Measurements from ENCODE around the gene GOLGA8M.
"Not testable (repeated sequence)": the region's sequence is repeated elsewhere in the genome, so short reads cannot be mapped to it uniquely, and the experiment has no call there.

DNA sequence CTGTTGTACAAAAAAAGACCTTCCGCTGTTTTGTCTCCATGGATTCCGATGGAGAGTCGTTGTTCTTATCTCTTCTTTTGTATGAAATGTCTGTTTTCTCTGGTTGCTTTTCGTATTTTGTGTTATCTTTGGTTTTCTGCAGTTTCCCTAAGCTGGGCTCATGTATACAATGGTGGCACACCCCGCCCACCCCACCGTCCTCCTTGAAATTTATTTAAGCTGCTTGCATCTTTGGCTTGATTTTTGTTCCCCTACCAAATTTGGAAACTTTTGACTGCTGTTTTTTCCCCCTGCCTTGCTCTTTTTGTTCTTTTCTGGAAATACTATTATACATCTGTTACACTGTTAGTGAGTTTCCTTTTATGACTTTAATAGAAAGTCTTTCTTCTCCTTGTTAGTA is 47.6 kb downstream of the GOLGA8M start:
- TF ChIP-seq, protein P1, sequence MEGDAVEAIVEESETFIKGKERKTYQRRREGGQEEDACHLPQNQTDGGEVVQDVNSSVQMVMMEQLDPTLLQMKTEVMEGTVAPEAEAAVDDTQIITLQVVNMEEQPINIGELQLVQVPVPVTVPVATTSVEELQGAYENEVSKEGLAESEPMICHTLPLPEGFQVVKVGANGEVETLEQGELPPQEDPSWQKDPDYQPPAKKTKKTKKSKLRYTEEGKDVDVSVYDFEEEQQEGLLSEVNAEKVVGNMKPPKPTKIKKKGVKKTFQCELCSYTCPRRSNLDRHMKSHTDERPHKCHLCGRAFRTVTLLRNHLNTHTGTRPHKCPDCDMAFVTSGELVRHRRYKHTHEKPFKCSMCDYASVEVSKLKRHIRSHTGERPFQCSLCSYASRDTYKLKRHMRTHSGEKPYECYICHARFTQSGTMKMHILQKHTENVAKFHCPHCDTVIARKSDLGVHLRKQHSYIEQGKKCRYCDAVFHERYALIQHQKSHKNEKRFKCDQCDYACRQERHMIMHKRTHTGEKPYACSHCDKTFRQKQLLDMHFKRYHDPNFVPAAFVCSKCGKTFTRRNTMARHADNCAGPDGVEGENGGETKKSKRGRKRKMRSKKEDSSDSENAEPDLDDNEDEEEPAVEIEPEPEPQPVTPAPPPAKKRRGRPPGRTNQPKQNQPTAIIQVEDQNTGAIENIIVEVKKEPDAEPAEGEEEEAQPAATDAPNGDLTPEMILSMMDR (conservative IDR thresholded peaks at IDR 0.05 in 1 of 2, IDR thresholded peaks at IDR 0.05 in 1 of 2; ENCODE audit: low read depth in 1 of 2, low read length in 2 of 2), result not testable (repeated sequence)
- TF ChIP-seq EZH2 (IDR thresholded peaks at IDR 0.05; ENCODE audit: low read length, missing control alignments), result not testable (repeated sequence)

Measured in fibroblast of lung (primary cell).